GM23248 (cell line): ENCODE results near the gene HLA-DQB2. TPM values are rescaled to one million over a fixed set of nuclear protein-coding genes. Genes with fewer than 3 reads are reported as not detected.
A peak's percentile ranks its signal among the peaks of the same experiment; 100 is the strongest.
"Not testable (repeated sequence)": the region's sequence is repeated elsewhere in the genome, so short reads cannot be mapped to it uniquely, and the experiment has no call there.

Experiments used
- DNase-seq: peaks from one replicate; pipeline ENCODE4 v3.0.0-alpha.2; 2015
- H2AFZ ChIP-seq: fragments of 200-600 bp; sonication (generic); 2 replicates; pipeline ENCODE4 v1.6.1; 2016; ENCODE audit warnings: antibody characterized with exemption
- H3F3A ChIP-seq: fragments of 200-600 bp; sonication (generic); 2 replicates; pipeline ENCODE4 v1.6.1; 2016; ENCODE audit warnings: mild to moderate bottlenecking, antibody characterized with exemption, mixed run types; ENCODE audit not compliant: insufficient read depth
- H3K27ac ChIP-seq: fragments of 200-600 bp; sonication (generic); 2 replicates; pipeline ENCODE4 v1.5.1; 2016; ENCODE audit warnings: mild to moderate bottlenecking
- H3K27me3 ChIP-seq: fragments of 200-600 bp; sonication (generic); replicated peaks from 2 replicates; pipeline ENCODE4 v1.6.1; 2016; ENCODE audit warnings: mild to moderate bottlenecking; ENCODE audit not compliant: insufficient read depth
- H3K36me3 ChIP-seq: fragments of 200-600 bp; sonication (generic); 2 replicates; pipeline ENCODE4 v1.6.1; 2016; ENCODE audit warnings: low read depth, mild to moderate bottlenecking
- H3K4me1 ChIP-seq: fragments of 200-600 bp; sonication (generic); 2 replicates; pipeline ENCODE4 v1.6.1; 2016; ENCODE audit warnings: mild to moderate bottlenecking; ENCODE audit not compliant: insufficient read depth
- H3K4me2 ChIP-seq: fragments of 200-600 bp; sonication (generic); one replicate; pipeline ENCODE4 v1.6.1; 2016; ENCODE audit warnings: mild to moderate bottlenecking; ENCODE audit not compliant: unreplicated experiment
- H3K4me3 ChIP-seq: fragments of 200-600 bp; sonication (generic); 2 replicates; pipeline ENCODE4 v1.5.1; 2016; ENCODE audit warnings: mild to moderate bottlenecking
- H3K79me2 ChIP-seq: fragments of 200-600 bp; sonication (generic); 2 replicates; pipeline ENCODE4 v1.6.1; 2016; ENCODE audit warnings: mild to moderate bottlenecking; ENCODE audit not compliant: insufficient read depth
- H3K9ac ChIP-seq: fragments of 200-600 bp; sonication (generic); 2 replicates; pipeline ENCODE4 v1.6.1; 2016; ENCODE audit warnings: mild to moderate bottlenecking
- H3K9me2 ChIP-seq: fragments of 200-600 bp; sonication (generic); 2 replicates; pipeline ENCODE4 v1.6.1; 2016; ENCODE audit warnings: mixed run types, mild to moderate bottlenecking, moderate library complexity; ENCODE audit not compliant: insufficient read depth
- H3K9me3 ChIP-seq: fragments of 200-600 bp; sonication (generic); one replicate; pipeline ENCODE4 v1.6.1; 2017; ENCODE audit warnings: low read depth
- H4K20me1 ChIP-seq: fragments of 200-600 bp; sonication (generic); 2 replicates; pipeline ENCODE4 v1.6.0; 2016; ENCODE audit not compliant: insufficient read depth
- EZH2 ChIP-seq: fragments of 200-600 bp; sonication (generic); IDR thresholded peaks from 2 replicates; pipeline ENCODE4 v1.6.1; 2018; ENCODE audit warnings: antibody characterized with exemption, mild to moderate bottlenecking; ENCODE audit not compliant: insufficient read depth, poor library complexity, severe bottlenecking
- EZH2phosphoT487 ChIP-seq: fragments of 200-600 bp; sonication (generic); IDR thresholded peaks from 2 replicates; pipeline ENCODE4 v1.6.1; 2018; ENCODE audit warnings: antibody characterized with exemption, moderate library complexity, mild to moderate bottlenecking, low read depth; ENCODE audit not compliant: insufficient read depth
- WGBS, 2 experiments: methylation state at CpG; one replicate each; pipeline ENCODE4 v1.1.6; 2015 to 2017; ENCODE audit warnings: low lambda C conversion rate in 2 of 2, low coverage in 1 of 2; ENCODE audit errors: missing lambda C conversion rate in 2 of 2; 5-methylcytosine and 5-hydroxymethylcytosine counted together
- in situ Hi-C: fragments of 300-500 bp; cut with MboI; formaldehyde crosslinking; loops from 2 replicates; pipeline ENCODE4 v1.15.0; 2020
- polyA plus RNA-seq: library from polyadenylated mRNA; unstranded; fragments of >200 nt; fragmentation: Nextera tagmentation; extraction: Ambion mirVana; gene quantifications from 2 replicates; pipeline ENCODE4 v1.2.1, GENCODE V29; 2016
- total RNA-seq: library from RNA; depleted of rRNA; stranded (reverse); fragments of >200 nt; shearing (Covaris generic); gene quantifications from 2 replicates; pipeline ENCODE4 v1.2.3, GENCODE V29; 2014

HLA-DQB2 gene
- total and polyA plus RNA-seq, 2 experiments from 2014 or later: not detected

DNA sequence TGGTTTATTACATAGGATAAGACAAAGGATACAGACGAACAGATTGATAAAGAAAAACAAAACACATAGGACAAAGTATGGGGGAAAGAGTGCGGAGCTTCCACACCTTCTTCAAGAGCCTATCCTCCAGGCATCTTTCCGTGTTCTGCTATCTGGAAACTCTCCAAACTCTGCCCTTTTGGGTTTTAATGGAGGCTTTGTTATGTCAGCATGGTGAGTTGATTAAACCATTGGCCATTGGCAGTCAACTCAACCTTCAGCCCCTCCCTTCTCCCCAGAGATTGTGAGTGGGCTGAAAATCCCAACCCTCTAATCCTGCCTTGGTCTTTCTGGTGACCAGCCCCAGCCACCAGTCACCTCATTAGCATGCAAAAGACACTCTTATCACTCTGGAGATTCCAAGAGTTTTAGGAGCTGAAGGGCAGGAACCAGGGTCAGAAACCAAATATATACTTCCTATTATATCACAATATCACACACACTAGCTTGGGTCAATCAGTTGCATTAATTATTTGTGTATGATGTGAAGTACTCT lies 29.6 kb upstream of the HLA-DQB2 start:
- H2AFZ ChIP-seq: no peak overlapping the region
- no peaks in the 10 kb centered on the region for H3F3A ChIP-seq
- in situ Hi-C loops: loop anchor here (5.0 kb wide), 1 partner anchor 376 kb away; no protein-coding TSS in a partner anchor
- no peaks in the 10 kb centered on the region for H3K9me2 ChIP-seq
- no peak overlapping the region for H3K9ac ChIP-seq
- no peaks in the 10 kb centered on the region for H3K79me2 ChIP-seq
- peaks cover 44% of the 10 kb centered on the region for H3K27me3 ChIP-seq
- no peak overlapping the region for H3K27ac ChIP-seq
- no peaks in the 10 kb centered on the region for H3K4me1 ChIP-seq
- no peak overlapping the region for H3K4me3 ChIP-seq
- H3K9me3 ChIP-seq: no peaks in the 10 kb centered on the region
- H4K20me1 ChIP-seq: no peaks in the 10 kb centered on the region
- H3K36me3 ChIP-seq: no peaks in the 10 kb centered on the region
- DNase-seq: no peak
- TF ChIP-seq EZH2phosphoT487: no peak
- TF ChIP-seq EZH2: no peak
- H3K4me2 ChIP-seq: no peak overlapping the region
- 49 to 55% methylated on average over 3 of the region's 3 CpGs for WGBS, 2 experiments

DNA sequence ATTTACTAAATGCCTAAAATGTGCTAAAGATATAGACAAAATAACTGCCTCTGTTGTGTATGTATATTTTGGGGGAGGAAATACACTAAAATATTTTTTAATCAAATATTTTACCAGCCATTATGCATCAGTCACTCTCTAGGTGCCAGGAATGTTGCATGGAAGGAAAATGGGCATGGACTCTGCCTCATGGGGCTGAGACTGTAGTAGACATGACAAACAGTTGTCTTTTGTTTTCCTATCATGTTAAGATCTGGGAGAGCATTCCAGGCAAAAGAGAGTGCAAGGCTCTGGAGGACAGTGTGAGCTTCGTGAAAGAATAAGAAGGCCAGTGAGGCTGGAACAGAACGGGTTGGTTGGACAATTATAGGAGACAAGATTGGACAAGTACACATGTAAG lies 27.0 kb upstream of the HLA-DQB2 start:
- H3K4me3 ChIP-seq: no peak overlapping the region
- H3F3A ChIP-seq: no peaks in the 10 kb centered on the region
- no peak overlapping the region for H2AFZ ChIP-seq
- 12 to 14% methylated on average over 2 of the region's 2 CpGs for WGBS, 2 experiments
- peak; percentile 41 for DNase-seq
- no peaks in the 10 kb centered on the region for H4K20me1 ChIP-seq
- H3K4me2 ChIP-seq: no peak overlapping the region
- H3K9ac ChIP-seq: no peak overlapping the region
- H3K27me3 ChIP-seq: peaks cover 39% of the 10 kb centered on the region
- TF ChIP-seq EZH2 (no peak), EZH2phosphoT487 (no peak)
- H3K4me1 ChIP-seq: no peaks in the 10 kb centered on the region
- H3K9me2 ChIP-seq: no peaks in the 10 kb centered on the region
- H3K79me2 ChIP-seq: no peaks in the 10 kb centered on the region
- H3K9me3 ChIP-seq: no peaks in the 10 kb centered on the region
- H3K36me3 ChIP-seq: no peaks in the 10 kb centered on the region
- no peak overlapping the region for H3K27ac ChIP-seq
- in situ Hi-C loops: loop anchor here (5.0 kb wide), 1 partner anchor 373 kb away; no protein-coding TSS in a partner anchor

DNA sequence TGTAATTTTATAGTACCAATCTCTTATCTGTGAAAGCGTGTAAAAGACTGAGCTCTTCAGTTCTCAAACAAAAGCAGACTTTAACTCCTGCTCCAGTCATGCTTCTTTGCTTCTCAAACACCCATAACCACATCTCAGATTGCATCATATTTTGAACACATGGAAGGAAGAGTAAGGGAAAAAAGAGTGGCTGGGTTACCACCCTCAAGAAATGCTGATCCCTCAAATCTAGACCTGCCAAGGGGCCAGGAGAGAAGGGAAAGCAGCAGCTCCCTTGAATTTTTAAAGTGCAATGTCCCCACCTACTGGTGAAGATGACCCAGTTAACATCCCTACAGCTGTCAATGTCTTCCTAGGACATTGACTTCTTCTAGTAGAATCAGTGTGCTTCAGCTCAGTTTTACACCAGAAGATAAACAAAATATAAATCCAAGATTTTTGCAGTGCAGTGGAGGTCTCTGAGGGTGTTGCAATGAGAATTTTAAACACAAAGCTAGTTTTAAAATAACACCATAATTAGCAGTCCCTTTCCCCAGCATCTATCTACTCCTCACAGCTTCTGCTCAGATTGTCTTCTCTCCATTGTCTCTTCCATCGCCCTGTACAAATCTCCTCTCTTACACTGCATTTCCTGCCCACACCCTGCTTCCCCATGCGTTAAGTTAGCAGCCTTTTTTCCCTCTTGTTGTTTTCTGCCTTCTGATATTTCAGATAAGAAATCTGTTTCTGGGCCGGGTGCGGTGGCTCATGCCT lies 22.6 kb upstream of the HLA-DQB2 start:
- DNase-seq: peak; percentile 63
- WGBS, 2 experiments: 39 to 46% methylated on average over 5 of the region's 5 CpGs
- Histone ChIP-seq H3K4me3 (no peak overlapping the region), H3K4me2 (no peak overlapping the region), H3K36me3 (no peaks in the 10 kb centered on the region), H3K9me2 (no peaks in the 10 kb centered on the region), H3K9ac (no peak overlapping the region), H3K4me1 (no peaks in the 10 kb centered on the region), H3K27me3 (peaks cover 14% of the 10 kb centered on the region; the same call in 1 of the 2 replicates), H3K27ac (no peak overlapping the region), H3K9me3 (no peaks in the 10 kb centered on the region), H2AFZ (no peak overlapping the region), H3F3A (no peaks in the 10 kb centered on the region), H3K79me2 (no peaks in the 10 kb centered on the region), H4K20me1 (no peaks in the 10 kb centered on the region)
- in situ Hi-C loops: no loop called here
- TF ChIP-seq EZH2phosphoT487 (no peak), EZH2 (no peak)

DNA sequence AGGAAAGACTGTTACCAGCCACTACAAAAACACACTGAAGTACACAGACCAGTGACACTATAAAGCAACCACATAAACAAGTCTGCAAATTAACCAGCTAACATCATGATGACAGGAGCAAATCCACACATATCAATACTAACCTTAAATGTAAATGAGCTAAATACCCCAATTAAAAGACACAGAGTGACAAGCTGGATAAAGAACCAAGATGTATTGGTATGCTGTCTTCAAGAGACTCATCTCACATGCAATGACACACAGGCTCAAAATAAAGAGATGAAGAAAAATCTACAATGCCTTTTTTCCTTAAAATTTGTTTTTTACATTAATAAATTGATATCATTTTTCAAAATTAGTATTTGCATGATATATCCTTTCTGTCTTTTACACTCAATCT lies 19.6 kb upstream of the HLA-DQB2 start:
- H3K9ac ChIP-seq, H3K79me2 ChIP-seq, H3K4me3 ChIP-seq, H3K4me2 ChIP-seq, DNase-seq, H3K36me3 ChIP-seq, H3K27ac ChIP-seq, H2AFZ ChIP-seq, in situ Hi-C loops, H3F3A ChIP-seq, H3K4me1 ChIP-seq, H3K9me2 ChIP-seq, H3K9me3 ChIP-seq, H4K20me1 ChIP-seq: not testable (repeated sequence)
- H3K27me3 ChIP-seq: peaks cover 29% of the 10 kb centered on the region

DNA sequence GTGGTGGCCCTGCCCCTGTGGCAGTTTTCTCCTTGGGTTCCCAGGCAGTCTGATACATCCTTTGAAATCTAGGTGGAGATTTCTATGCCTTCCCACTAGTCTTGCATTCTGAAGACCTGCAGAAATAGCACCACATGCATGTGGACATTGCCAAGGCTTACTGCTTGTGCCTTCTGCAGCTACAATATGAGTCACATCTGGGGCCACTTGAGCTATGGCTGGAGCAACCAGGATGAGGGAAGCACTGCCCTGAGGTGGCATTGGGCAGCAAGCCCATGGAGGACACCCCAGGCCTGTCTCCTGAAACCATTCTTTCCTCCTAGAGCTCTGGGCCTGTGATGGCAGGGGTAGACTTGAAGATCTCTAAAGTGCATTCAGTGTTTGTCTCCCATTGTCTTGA lies 15.7 kb upstream of the HLA-DQB2 start:
- Histone ChIP-seq H3K27ac (no peak overlapping the region), H3F3A (no peaks in the 10 kb centered on the region), H2AFZ (no peak overlapping the region), H3K9me3 (no peaks in the 10 kb centered on the region), H3K4me1 (no peaks in the 10 kb centered on the region), H4K20me1 (no peaks in the 10 kb centered on the region), H3K4me3 (no peak overlapping the region), H3K9me2 (no peaks in the 10 kb centered on the region), H3K9ac (no peak overlapping the region), H3K36me3 (no peaks in the 10 kb centered on the region), H3K4me2 (no peak overlapping the region), H3K79me2 (no peaks in the 10 kb centered on the region), H3K27me3 (peaks cover 39% of the 10 kb centered on the region)
- in situ Hi-C loops: no loop called here
- DNase-seq: no peak
- TF ChIP-seq EZH2phosphoT487 (no peak), EZH2 (no peak)
